ENCODE results near the gene TRAF4. TPM values are rescaled to one million over a fixed set of nuclear protein-coding genes. Genes with fewer than 3 reads are reported as not detected.

The TRAF4 gene
- total and polyA plus RNA-seq, 12 donors = 1.3 to 6.4 (median 3.8) TPM

GRCh38 chr17:28756049-28756804 lies 12.4 kb downstream of the TRAF4 start:
- no peaks in the 10 kb centered on the region for H3K9me3 ChIP-seq
- H3K4me1 ChIP-seq = peaks cover 0 to 19% (median 11%) of the 10 kb centered on the region in 9 donors
- DNase-seq (no peak), ATAC-seq (no peak)
- 75 to 76% methylated on average over 5 of the region's 5 CpGs for WGBS, 2 donors
- H3K27ac ChIP-seq = no peak overlapping the region
- no peak for TF ChIP-seq CTCF (IDR thresholded peaks at IDR 0.05)
- H3K4me3 ChIP-seq = no peak overlapping the region
- intact Hi-C loops (cut with DNase I) = no loop called here
- peaks cover 0 to 41% (median 13%) of the 10 kb centered on the region in 9 donors for H3K36me3 ChIP-seq
- no peaks in the 10 kb centered on the region for H3K27me3 ChIP-seq

DNA sequence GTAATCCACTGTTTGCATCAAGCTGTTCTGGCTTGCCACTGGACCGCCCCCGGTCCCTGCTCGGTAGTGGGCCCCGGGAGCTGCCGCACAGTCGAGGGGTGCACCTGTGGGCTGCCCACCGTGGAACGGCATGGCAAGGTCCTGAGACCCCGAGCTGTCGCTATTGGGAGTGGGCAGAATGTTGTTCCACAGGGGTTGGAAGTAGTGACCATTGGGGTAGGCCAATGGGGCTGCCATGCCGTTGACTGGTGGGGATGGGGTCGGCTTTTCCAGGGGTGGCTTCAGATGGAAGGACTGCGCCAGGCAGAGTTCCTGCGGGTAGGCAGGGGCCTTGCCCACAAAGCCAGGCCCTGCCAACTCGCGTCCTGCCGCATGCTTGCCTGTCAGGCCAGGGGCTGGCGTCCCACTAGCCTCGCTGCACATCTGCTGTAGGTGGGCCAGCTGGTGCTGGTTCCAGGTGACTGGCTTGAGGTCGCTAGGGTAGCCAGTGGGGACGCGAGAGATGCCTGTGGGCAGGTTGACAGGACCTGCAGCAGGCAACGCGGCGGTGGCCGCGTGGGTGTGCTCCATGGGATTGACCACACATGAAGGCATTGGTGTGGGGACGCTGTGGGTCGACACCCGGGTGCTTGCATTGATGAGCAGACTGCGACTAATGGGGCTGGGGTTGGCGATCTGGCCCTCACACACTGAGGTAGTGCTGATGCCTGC lies 14.8 kb downstream of the TRAF4 start:
- Histone ChIP-seq H3K36me3 (peaks cover 0 to 46% (median 13%) of the 10 kb centered on the region in 9 donors), H3K4me1 (peaks cover 2 to 31% (median 22%) of the 10 kb centered on the region in 9 donors), H3K4me3 (no peak overlapping the region), H3K27me3 (no peaks in the 10 kb centered on the region), H3K27ac (no peak overlapping the region), H3K9me3 (no peaks in the 10 kb centered on the region)
- TF ChIP-seq CTCF (IDR thresholded peaks at IDR 0.05) = no peak
- intact Hi-C loops (cut with DNase I) = no loop called here
- WGBS, 2 donors = 97 to 98% methylated on average over 32 of the region's 32 CpGs
- DNase-seq = no peak
- peak in 1 of 8 donors; percentile 22 for ATAC-seq

- intact Hi-C loops (cut with DNase I) = no loop called here
- H3K27me3 ChIP-seq = no peaks in the 10 kb centered on the region
- no peak for TF ChIP-seq CTCF (IDR thresholded peaks at IDR 0.05)
- peaks cover 0 to 48% (median 13%) of the 10 kb centered on the region in 9 donors for H3K36me3 ChIP-seq
- 93% methylated on average over 18 of the region's 18 CpGs for WGBS, 2 donors
- DNase-seq (no peak), ATAC-seq (peak in 3 of 8 donors; percentile 11 to 21 (median 16))
- peaks cover 2 to 36% (median 26%) of the 10 kb centered on the region in 9 donors for H3K4me1 ChIP-seq
- no peaks in the 10 kb centered on the region for H3K9me3 ChIP-seq
- no peak overlapping the region for H3K4me3 ChIP-seq
- no peak overlapping the region for H3K27ac ChIP-seq
Observed at GRCh38 chr17:28759256-28759865, 15.6 kb downstream of the TRAF4 start.

Data from heart right ventricle (tissue), 16 donors.